Measurements from ENCODE around the gene CD46.

DNA sequence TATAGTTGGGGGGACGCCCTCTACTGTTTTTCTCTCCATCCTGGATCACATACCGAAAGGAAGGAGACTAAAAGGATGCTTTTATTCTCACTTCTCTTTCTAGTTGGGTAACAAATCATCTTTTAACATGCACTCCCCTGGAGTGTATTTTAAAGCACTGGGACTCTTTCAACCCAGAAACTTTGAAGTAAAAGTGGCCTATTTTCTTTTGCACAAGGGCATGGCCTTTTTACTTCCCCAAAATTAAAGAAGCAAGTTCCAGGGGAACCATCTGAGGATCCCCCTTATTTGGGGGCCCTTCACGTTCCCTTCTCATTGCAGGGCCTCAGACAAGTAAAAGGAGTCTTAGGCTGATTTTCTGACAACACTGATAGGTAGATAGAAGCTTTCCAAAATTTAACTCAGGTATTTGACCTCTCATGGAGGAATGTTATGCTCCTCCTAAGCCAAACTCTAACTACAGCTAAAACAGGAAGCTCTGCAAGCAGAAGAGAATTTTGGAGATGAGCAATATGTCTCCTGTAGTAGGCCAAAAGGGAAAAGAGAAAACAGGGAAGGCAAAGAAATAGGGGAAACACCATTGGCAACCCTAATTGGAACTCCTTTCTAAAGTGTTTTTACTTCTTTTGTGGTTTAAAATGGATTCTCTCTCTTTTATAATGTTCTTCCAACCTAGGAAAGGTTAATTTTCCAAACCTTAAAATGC lies 8.9 kb upstream of the CD46 start:
- TF ChIP-seq, protein P1, sequence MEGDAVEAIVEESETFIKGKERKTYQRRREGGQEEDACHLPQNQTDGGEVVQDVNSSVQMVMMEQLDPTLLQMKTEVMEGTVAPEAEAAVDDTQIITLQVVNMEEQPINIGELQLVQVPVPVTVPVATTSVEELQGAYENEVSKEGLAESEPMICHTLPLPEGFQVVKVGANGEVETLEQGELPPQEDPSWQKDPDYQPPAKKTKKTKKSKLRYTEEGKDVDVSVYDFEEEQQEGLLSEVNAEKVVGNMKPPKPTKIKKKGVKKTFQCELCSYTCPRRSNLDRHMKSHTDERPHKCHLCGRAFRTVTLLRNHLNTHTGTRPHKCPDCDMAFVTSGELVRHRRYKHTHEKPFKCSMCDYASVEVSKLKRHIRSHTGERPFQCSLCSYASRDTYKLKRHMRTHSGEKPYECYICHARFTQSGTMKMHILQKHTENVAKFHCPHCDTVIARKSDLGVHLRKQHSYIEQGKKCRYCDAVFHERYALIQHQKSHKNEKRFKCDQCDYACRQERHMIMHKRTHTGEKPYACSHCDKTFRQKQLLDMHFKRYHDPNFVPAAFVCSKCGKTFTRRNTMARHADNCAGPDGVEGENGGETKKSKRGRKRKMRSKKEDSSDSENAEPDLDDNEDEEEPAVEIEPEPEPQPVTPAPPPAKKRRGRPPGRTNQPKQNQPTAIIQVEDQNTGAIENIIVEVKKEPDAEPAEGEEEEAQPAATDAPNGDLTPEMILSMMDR (IDR thresholded peaks at IDR 0.05; ENCODE audit: low read depth, low read length, poor library complexity, severe bottlenecking), result no peak
- no peak for TF ChIP-seq EZH2phosphoT487 (IDR thresholded peaks at IDR 0.05; ENCODE audit: borderline replicate concordance, low read length)

All from DOHH2 (cell line).